Stimulated activated CD4-positive, alpha-beta T cell treated with anti-CD3 and anti-CD28 coated beads, Interleukin-15, amount 100 ng/mL, for 1 hour (primary cell): Measurements from ENCODE around the gene STIM1.

Experiments used
- DNase-seq, 2 donors: peaks; one replicate each; pipeline ENCODE4 v3.0.0-alpha.2; 2020; ENCODE audit warnings: low read depth in 1 of 2, low spot score in 1 of 2

Gene STIM1

GRCh38 chr11:3830088-3830487 is 25.4 kb upstream of the STIM1 start:
- DNase-seq, result no peak

GRCh38 chr11:3830730-3831129 is 24.7 kb upstream of the STIM1 start:
- DNase-seq, result no peak

GRCh38 chr11:3831378-3832239 is 23.9 kb upstream of the STIM1 start:
- no peak for DNase-seq

DNA sequence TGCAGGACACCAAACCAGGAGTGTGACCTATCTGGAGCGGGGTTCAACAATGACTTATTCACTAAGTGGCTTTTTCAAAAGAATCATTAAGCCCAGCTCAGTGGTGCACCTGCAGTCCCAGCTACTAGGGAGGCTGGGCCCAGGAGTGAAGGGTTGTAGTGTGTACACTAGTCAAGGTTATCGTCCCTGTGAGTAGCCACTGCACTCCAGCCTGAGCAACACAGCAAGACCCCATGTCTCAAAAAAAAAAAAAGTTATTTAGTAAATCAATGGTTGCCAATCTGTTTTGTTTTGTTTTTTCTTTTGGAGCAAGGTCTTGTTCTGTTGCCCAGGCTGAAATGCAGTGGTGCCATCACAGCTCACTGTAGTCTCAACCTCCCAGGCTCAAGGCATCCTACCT is 22.6 kb upstream of the STIM1 start:
- no peak for DNase-seq

GRCh38 chr11:3833449-3833848 is 22.0 kb upstream of the STIM1 start:
- DNase-seq, result no peak

GRCh38 chr11:3834349-3834663 is 21.2 kb upstream of the STIM1 start:
- no peak for DNase-seq

DNA sequence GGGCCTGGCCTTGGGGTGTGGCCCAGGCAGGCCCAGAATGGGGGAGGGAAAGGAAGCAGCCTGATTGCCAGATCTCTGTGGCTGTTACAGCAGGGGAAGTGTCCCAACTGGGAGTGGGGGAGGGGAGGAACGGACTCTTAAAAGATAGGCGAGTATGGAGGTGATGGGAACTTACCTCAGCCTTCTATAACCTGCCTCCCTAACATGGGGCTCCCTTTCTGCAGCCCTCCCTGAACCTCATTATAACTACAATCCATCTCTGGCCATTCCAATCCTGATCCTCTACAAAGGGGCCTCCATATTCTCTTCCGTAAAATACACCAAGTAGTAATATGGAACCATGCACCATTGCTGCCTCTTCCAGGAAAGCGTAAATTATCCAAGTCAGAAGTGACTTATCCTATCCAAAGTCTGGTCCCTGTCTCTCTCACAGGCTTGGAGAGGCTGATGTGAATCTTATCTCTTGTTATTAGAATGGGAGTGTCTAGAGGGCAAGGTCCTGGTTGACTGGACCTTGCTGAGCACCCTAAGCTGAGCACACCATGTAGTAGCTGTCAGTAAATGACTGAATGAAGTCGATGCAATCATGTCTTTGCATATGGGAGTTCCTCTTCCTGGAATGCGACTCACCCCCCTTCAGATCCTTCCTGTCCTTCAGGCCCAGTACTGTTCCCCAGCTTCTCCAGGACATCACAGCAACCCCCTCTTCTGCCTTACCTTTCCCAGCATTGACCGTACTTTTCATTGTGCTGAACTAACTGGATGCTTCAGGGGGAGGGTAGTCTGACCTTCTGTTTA is 20.6 kb upstream of the STIM1 start:
- DNase-seq, result no peak

DNA sequence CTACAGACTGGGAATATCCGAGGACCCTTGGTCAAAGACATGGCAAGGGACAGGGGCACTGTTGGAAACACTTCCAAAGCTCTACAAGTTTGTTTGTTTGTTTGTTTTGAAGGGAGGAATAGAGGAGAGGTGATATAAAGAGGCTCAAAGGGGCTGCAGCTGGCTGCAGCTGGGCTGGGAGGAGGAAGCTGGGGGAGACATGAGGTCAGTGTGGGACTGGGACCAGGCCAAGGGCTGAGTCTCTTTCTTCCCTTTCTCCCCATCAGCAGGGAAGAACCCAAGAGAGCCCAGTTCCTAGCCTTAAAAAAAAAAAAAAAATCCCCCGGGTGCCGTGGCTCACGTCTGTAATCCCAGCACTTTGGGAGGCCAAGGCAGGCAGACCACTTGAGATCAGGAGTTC is 19.7 kb upstream of the STIM1 start:
- no peak for DNase-seq

DNA sequence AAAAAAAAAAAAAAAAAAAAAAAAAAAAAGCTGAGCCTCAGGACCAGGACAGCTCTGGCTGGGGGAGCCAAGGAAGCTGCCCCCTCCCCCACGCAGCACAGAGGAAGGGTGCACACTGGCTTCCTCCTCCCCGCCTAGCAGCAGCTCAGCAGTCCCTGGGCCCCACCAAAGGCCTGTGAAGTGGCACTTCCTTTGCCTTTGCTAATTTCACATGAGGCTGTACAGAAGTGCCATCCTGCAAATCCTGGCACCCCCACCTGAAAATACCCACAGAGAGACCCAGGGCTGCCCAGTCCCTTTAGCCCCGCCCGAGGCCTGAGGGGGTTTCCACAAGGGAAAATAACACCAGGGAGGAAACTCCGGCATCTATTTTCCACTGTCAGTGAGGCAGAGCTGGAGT is 18.6 kb upstream of the STIM1 start:
- no peak for DNase-seq

GRCh38 chr11:3837793-3838192 is 17.7 kb upstream of the STIM1 start:
- DNase-seq, result no peak

DNA sequence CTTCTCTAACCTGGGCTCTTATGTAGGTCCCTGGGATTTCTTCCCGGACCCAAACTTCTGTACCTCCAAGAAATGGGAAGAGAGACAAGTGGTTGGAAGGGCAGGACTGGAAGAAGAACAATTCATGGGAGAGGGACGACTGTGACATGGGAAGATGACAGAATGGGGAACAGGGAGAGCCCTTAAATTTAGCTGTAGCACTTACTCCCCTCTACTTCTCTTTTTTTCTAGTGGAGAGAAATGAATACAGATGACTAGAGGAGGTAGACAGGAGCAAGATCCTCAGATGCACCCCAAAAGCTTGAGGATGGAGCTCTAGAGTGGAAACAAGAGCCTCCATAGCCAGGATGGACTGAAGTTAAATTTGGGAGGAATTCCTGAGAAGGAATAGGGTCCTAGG is 17.0 kb upstream of the STIM1 start:
- no peak for DNase-seq

DNA sequence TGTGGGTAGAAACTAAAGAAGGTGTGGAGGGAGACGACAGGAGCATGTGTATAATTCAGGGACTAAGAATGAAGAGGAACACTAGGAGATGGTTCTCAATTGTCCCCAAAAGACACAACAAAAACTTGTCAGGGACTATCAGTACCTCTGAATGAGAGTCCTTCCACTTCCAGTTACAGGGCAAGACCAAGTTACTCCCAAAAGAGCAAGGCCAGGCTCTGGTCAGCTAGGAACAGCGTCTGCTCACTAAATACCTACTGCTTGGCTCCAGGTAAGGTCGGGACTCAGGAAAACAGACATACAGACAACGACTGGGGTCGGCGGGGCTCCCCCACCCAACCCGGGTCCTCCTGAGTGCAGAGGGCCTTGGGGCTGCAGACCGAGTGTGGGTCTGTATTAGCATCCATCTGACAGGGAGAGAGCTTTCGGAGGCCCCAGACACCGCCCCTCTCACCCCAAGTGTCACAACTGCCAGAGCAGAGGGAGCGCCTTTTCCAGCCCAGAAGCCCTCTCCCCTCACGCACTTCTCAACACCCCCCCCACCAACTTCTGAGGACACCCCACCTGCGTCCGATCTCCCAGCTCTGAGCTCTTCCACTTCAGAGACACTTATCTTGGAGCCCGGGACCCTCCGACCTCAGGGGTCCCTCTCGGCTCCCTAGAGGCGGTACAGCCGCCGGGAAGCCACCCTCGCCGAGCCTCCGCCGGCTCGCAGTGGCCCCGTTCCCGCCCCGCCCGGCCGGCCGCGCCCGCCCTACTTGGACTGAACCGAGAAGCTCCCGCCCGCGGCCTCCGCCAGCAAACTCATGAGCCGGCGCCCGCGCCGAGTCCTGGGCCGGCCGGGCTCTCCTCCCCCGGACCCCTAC is 15.2 kb upstream of the STIM1 start:
- DNase-seq, result peak in 1 of 2 donors; percentile 20

DNA sequence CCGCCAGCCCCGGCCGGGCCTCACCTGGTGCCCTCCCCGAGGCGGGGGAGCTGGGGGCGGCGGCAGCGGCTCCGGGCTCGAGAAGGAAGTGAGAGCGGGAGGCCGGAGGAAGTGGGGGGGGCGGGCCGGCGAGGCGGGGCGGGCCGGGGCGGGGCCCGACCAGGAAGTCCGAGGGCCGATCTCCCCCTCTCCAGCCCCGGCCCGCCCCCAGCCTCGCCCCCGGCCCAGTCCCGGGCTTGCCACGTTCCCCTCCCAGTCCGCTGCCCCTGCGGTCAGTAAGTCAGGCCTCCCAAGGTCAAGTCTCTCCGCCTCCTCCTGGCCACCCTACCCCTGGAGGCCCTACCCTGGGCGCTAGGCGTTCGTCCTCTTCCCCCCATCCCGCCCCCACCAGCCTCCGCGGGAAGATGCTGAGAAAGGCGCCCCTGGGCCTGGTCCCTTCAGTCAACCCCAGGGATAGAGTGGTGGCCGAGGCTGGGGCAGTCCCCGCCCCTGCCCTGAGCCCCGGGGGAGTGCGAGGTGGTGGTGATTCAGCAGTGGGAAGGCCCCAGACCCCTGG is 14.5 kb upstream of the STIM1 start, which contains the start of gene RHOG:
TSS of gene RHOG (minus strand) at position 90 of the 556 bp plus-strand sequence. CDS start 12,821 bp downstream, outside the sequence.
- peak in 1 of 2 donors; percentile 58 for DNase-seq

DNA sequence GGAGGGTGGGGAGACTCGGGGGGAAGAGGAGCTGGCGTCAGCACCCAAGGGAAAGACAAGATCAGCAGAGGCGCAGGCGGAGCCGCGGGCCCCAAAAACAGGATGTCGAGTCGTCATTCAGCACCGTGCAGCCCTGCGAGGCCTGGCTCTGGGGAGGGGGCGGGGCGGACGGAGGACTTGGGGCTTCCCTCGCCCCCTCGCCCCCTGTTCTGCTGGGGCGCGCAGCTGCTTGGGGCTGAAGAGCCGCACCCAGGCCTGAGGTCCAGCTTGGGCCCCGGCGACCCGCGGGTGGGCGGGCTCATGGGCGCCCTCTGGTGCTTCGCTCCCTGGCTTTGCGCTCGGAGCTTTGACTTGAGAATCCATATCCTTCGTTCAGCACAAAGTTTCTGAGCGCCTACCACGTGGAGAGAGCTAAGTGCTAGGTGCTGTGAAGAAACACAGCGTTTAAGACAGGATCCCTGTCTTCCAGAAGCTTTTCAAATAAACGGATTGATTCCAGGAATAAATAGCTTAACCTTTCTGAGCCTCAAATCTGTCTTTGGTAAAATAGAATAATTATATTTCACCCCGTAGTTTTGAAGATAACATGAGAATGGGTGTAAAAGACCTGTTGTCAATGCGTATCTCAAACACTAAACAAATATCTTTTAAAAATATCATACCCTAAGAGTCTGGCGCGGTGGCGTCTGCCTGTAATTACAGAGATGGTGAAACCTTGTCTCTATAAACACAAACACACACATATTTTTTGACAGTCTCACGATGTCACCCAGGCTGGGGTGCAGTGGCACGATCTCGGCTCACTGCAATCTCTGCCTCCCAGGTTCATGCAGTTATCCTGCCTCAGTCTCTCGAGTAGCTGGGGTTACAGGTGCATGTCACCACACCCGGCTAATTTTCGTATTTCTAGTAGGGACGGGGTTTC is 13.8 kb upstream of the STIM1 start:
- peak; percentile 85 to 88 for DNase-seq

GRCh38 chr11:3843326-3843725 is 12.1 kb upstream of the STIM1 start:
- DNase-seq, result no peak

GRCh38 chr11:3845246-3845645 is 10.2 kb upstream of the STIM1 start:
- no peak for DNase-seq

DNA sequence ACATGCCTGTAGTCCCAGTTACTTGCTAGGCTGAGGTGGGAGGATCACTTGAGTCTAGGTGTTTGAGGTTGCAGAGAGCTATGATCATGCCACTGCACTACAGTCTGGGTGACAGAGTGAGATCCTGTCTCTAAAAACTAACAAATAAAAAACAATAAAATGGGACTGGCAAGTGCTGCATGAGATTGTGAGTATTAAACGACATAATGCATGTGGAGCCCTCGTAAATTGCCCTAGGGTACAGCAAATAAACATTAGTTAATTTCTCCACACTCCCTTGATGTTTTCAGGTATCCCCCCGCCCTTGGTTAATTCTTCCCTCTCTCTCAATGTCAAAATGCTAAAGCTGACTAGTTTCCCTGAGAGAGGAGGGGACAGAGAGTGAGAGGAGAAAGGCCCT is 9.8 kb upstream of the STIM1 start:
- DNase-seq, result no peak

DNA sequence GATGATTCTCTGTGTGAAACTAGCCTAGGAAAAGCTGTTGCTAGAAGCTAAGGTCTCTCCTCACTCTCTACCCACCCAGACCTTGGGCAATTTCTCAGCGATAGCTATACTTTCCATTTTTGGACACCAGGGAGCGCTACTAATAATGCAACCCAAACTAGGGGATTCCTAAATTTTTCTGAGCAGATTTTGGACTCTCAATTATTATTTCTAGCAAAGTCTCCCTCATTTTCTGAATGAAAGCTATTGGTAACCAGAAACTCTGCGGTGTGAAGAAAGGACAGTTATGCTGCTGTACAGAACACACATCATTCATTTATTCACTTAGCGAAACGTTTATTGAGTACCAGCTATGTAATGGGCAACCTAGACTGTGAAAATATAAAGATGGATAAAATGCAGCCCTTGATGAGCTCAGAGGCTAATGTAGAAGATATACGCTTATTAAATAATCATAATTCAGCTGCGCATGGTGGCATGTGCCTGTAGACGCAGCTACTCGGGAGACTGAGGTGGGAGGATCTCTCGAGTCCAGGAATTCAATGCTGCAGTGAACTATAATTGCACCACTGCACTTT is 6.1 kb upstream of the STIM1 start:
- no peak for DNase-seq

DNA sequence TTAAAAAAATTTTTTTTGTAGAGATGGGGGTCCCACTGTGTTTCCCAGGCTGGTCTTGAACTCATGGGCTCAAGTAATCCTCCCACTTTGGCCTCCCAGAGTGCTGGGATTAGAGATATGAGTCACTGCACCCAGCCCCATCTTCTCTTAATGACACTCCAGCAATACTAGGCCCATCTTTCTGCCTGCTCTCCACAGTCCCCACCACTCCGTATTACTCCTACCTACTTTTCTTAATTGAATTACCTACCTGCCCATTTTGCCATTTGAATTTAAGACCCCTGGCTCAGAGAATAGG is 2.0 kb upstream of the STIM1 start:
- no peak for DNase-seq
